IPS-15b (cell line): ENCODE measurements around the gene EREG.

ENCODE experiments used
- H3K27me3 ChIP-seq: one replicate; pipeline ENCODE4 v1.6.1; 2013; ENCODE audit warnings: low read length; ENCODE audit not compliant: control insufficient read depth, insufficient read depth
- H3K36me3 ChIP-seq: one replicate; pipeline ENCODE4 v1.6.1; 2013; ENCODE audit warnings: low read length; ENCODE audit not compliant: control insufficient read depth, insufficient read depth
- H3K4me1 ChIP-seq: one replicate; pipeline ENCODE4 v1.6.1; 2013; ENCODE audit warnings: mild to moderate bottlenecking, low read length; ENCODE audit not compliant: control insufficient read depth, insufficient read depth
- H3K4me3 ChIP-seq: one replicate; pipeline ENCODE4 v1.5.1; 2013; ENCODE audit warnings: low read depth, low read length
- H3K9ac ChIP-seq: one replicate; pipeline ENCODE4 v1.6.1; 2013; ENCODE audit warnings: low read depth, mild to moderate bottlenecking, low read length
- H3K9me3 ChIP-seq: one replicate; pipeline ENCODE4 v1.6.1; 2013; ENCODE audit warnings: mild to moderate bottlenecking, low read length; ENCODE audit not compliant: control insufficient read depth, insufficient read depth

Gene EREG

GRCh38 chr4:74375824-74376426 lies 11.0 kb downstream of the EREG start:
- no peak overlapping the region for H3K9ac ChIP-seq
- H3K9me3 ChIP-seq = no peaks in the 10 kb centered on the region
- no peak overlapping the region for H3K4me3 ChIP-seq
- no peaks in the 10 kb centered on the region for H3K36me3 ChIP-seq
- no peaks in the 10 kb centered on the region for H3K4me1 ChIP-seq
- H3K27me3 ChIP-seq = no peaks in the 10 kb centered on the region

GRCh38 chr4:74376888-74377483 lies 12.0 kb downstream of the EREG start:
- H3K9ac ChIP-seq = no peak overlapping the region
- no peaks in the 10 kb centered on the region for H3K36me3 ChIP-seq
- no peaks in the 10 kb centered on the region for H3K9me3 ChIP-seq
- no peaks in the 10 kb centered on the region for H3K27me3 ChIP-seq
- no peaks in the 10 kb centered on the region for H3K4me1 ChIP-seq
- H3K4me3 ChIP-seq = no peak overlapping the region

GRCh38 chr4:74377714-74378113 lies 12.8 kb downstream of the EREG start:
- Histone ChIP-seq H3K4me3 (no peak overlapping the region), H3K36me3 (no peaks in the 10 kb centered on the region), H3K27me3 (no peaks in the 10 kb centered on the region), H3K9ac (no peak overlapping the region), H3K9me3 (no peaks in the 10 kb centered on the region), H3K4me1 (no peaks in the 10 kb centered on the region)

- H3K9ac ChIP-seq = no peak overlapping the region
- H3K4me3 ChIP-seq = no peak overlapping the region
- H3K4me1 ChIP-seq = no peaks in the 10 kb centered on the region
- no peaks in the 10 kb centered on the region for H3K36me3 ChIP-seq
- no peaks in the 10 kb centered on the region for H3K27me3 ChIP-seq
- no peaks in the 10 kb centered on the region for H3K9me3 ChIP-seq
Measured at GRCh38 chr4:74378573-74378972, 13.6 kb downstream of the EREG start.

GRCh38 chr4:74379912-74380311 lies 15.0 kb downstream of the EREG start:
- no peaks in the 10 kb centered on the region for H3K36me3 ChIP-seq
- no peaks in the 10 kb centered on the region for H3K9me3 ChIP-seq
- H3K9ac ChIP-seq = no peak overlapping the region

GRCh38 chr4:74385386-74385785 lies 20.4 kb downstream of the EREG start:
- H3K4me3 ChIP-seq = no peak overlapping the region
- no peaks in the 10 kb centered on the region for H3K27me3 ChIP-seq
- no peaks in the 10 kb centered on the region for H3K4me1 ChIP-seq
- no peaks in the 10 kb centered on the region for H3K9me3 ChIP-seq
- no peaks in the 10 kb centered on the region for H3K36me3 ChIP-seq
- H3K9ac ChIP-seq = no peak overlapping the region

More at GRCh38 chr4:74379912-74380311, 15.0 kb downstream of the EREG start:
- Histone ChIP-seq H3K27me3 (no peaks in the 10 kb centered on the region), H3K4me3 (no peak overlapping the region), H3K4me1 (no peaks in the 10 kb centered on the region)

GRCh38 chr4:74386159-74386558 lies 21.2 kb downstream of the EREG start:
- Histone ChIP-seq H3K9me3 (no peaks in the 10 kb centered on the region), H3K36me3 (no peaks in the 10 kb centered on the region), H3K9ac (no peak overlapping the region), H3K4me3 (no peak overlapping the region), H3K4me1 (no peaks in the 10 kb centered on the region), H3K27me3 (no peaks in the 10 kb centered on the region)

GRCh38 chr4:74387790-74388189 lies 22.8 kb downstream of the EREG start:
- no peak overlapping the region for H3K4me3 ChIP-seq
- no peaks in the 10 kb centered on the region for H3K4me1 ChIP-seq
- H3K9me3 ChIP-seq = no peaks in the 10 kb centered on the region
- H3K9ac ChIP-seq = no peak overlapping the region
- H3K36me3 ChIP-seq = no peaks in the 10 kb centered on the region
- H3K27me3 ChIP-seq = no peaks in the 10 kb centered on the region

- Histone ChIP-seq H3K36me3 (no peaks in the 10 kb centered on the region), H3K4me3 (no peak overlapping the region), H3K9ac (no peak overlapping the region), H3K4me1 (no peaks in the 10 kb centered on the region), H3K9me3 (no peaks in the 10 kb centered on the region), H3K27me3 (no peaks in the 10 kb centered on the region)
Measured at GRCh38 chr4:74389494-74389893, 24.5 kb downstream of the EREG start.

GRCh38 chr4:74390677-74391076 lies 25.7 kb downstream of the EREG start:
- no peaks in the 10 kb centered on the region for H3K4me1 ChIP-seq

GRCh38 chr4:74391346-74391745 lies 26.4 kb downstream of the EREG start:
- Histone ChIP-seq H3K9me3 (no peaks in the 10 kb centered on the region), H3K27me3 (no peaks in the 10 kb centered on the region), H3K4me1 (no peaks in the 10 kb centered on the region), H3K36me3 (no peaks in the 10 kb centered on the region), H3K4me3 (no peak overlapping the region), H3K9ac (no peak overlapping the region)

More at GRCh38 chr4:74390677-74391076, 25.7 kb downstream of the EREG start:
- Histone ChIP-seq H3K4me3 (no peak overlapping the region), H3K9ac (no peak overlapping the region), H3K36me3 (no peaks in the 10 kb centered on the region), H3K27me3 (no peaks in the 10 kb centered on the region), H3K9me3 (no peaks in the 10 kb centered on the region)

GRCh38 chr4:74391890-74392475 lies 27.0 kb downstream of the EREG start:
- no peak overlapping the region for H3K4me3 ChIP-seq
- no peak overlapping the region for H3K9ac ChIP-seq
- no peaks in the 10 kb centered on the region for H3K27me3 ChIP-seq
- H3K4me1 ChIP-seq = no peaks in the 10 kb centered on the region
- no peaks in the 10 kb centered on the region for H3K36me3 ChIP-seq
- no peaks in the 10 kb centered on the region for H3K9me3 ChIP-seq
